HL-60/S4 treated with phorbol 12-myristate 13-acetate at 8.2 ng/mL for 4 days and 3 days (cell line): ENCODE measurements around the gene SNAP25.

Experiments used
- in situ Hi-C: fragments of 300-500 bp; cut with MboI; formaldehyde crosslinking; loops from 2 replicates; pipeline ENCODE4 v1.15.0; 2022; ENCODE audit warnings: low sequenced_read_pairs

The SNAP25 gene

GRCh38 chr20:10216146-10216791, 2.4 kb upstream of the SNAP25 start:
- in situ Hi-C loops = no loop called here

- in situ Hi-C loops = no loop called here
Observed at GRCh38 chr20:10217721-10218410, 764 bp upstream of the SNAP25 start.

GRCh38 chr20:10219452-10219791, 792 bp downstream of the SNAP25 start:
- in situ Hi-C loops = no loop called here

GRCh38 chr20:10219993-10220750, 1.5 kb downstream of the SNAP25 start:
- in situ Hi-C loops = no loop called here

- in situ Hi-C loops = no loop called here
Observed at GRCh38 chr20:10221021-10221420, 2.4 kb downstream of the SNAP25 start.

GRCh38 chr20:10225439-10226060, 6.9 kb downstream of the SNAP25 start:
- in situ Hi-C loops = no loop called here

GRCh38 chr20:10228330-10228729, 9.7 kb downstream of the SNAP25 start:
- in situ Hi-C loops = no loop called here

- in situ Hi-C loops = no loop called here
Observed at GRCh38 chr20:10231290-10231689, 12.7 kb downstream of the SNAP25 start.

- in situ Hi-C loops = no loop called here
Observed at GRCh38 chr20:10236540-10237533, 18.2 kb downstream of the SNAP25 start.

GRCh38 chr20:10239954-10240353, 21.3 kb downstream of the SNAP25 start:
- in situ Hi-C loops = no loop called here

GRCh38 chr20:10240655-10241054, 22.0 kb downstream of the SNAP25 start:
- in situ Hi-C loops = no loop called here

- in situ Hi-C loops = no loop called here
Observed at GRCh38 chr20:10242166-10242565, 23.5 kb downstream of the SNAP25 start.

GRCh38 chr20:10247440-10247839, 28.8 kb downstream of the SNAP25 start:
- in situ Hi-C loops = no loop called here

- in situ Hi-C loops = no loop called here
Observed at GRCh38 chr20:10249048-10249770, 30.6 kb downstream of the SNAP25 start.

GRCh38 chr20:10249822-10250221, 31.2 kb downstream of the SNAP25 start:
- in situ Hi-C loops = no loop called here

- in situ Hi-C loops = no loop called here
Observed at GRCh38 chr20:10250902-10251301, 32.3 kb downstream of the SNAP25 start.

- in situ Hi-C loops = no loop called here
Observed at GRCh38 chr20:10253780-10254179, 35.1 kb downstream of the SNAP25 start.

- in situ Hi-C loops = no loop called here
Observed at GRCh38 chr20:10255846-10256245, 37.2 kb downstream of the SNAP25 start.

GRCh38 chr20:10259166-10259565, 40.5 kb downstream of the SNAP25 start:
- in situ Hi-C loops = no loop called here

GRCh38 chr20:10260316-10260715, 41.7 kb downstream of the SNAP25 start:
- in situ Hi-C loops = no loop called here
